Measurements from ENCODE around the gene OFD1. TPM values are rescaled to one million over a fixed set of nuclear protein-coding genes. Genes with fewer than 3 reads are reported as not detected.

The OFD1 gene
- total and polyA plus RNA-seq, 12 donors, result 7.6 to 51.5 (median 9.2) TPM

DNA sequence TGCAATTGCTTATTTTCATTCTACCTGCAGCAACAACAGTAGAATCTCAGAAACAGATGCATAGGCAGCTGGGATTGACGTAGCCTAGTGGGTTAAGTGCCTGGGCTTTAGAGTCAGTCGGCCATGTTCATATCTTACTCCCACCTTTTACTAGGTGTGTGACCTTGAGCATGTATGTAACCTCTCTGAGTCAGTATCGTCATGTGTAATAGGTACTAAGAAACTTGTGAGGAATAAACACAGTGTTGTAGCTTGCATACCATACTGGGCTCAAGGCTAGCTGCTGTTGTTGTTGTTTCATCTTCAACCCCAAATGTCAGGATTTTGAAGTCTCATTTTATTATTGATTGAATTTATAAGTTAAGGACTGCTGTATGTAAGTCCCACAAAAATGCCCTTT, 31.4 kb upstream of the OFD1 start:
- Histone ChIP-seq H3K9me3 (no peaks in the 10 kb centered on the region), H3K4me3 (no peak overlapping the region), H3K27me3 (peaks cover 0 to 17% (median 0%) of the 10 kb centered on the region in 7 donors), H3K27ac (no peak overlapping the region), H3K36me3 (peaks cover 0 to 12% (median 0%) of the 10 kb centered on the region in 9 donors), H3K4me1 (peaks cover 0 to 58% (median 27%) of the 10 kb centered on the region in 9 donors)
- 60 to 70% methylated on average over 3 of the region's 3 CpGs for WGBS, 2 donors
- intact Hi-C loops (cut with DNase I), result no loop called here
- TF ChIP-seq, protein P1, sequence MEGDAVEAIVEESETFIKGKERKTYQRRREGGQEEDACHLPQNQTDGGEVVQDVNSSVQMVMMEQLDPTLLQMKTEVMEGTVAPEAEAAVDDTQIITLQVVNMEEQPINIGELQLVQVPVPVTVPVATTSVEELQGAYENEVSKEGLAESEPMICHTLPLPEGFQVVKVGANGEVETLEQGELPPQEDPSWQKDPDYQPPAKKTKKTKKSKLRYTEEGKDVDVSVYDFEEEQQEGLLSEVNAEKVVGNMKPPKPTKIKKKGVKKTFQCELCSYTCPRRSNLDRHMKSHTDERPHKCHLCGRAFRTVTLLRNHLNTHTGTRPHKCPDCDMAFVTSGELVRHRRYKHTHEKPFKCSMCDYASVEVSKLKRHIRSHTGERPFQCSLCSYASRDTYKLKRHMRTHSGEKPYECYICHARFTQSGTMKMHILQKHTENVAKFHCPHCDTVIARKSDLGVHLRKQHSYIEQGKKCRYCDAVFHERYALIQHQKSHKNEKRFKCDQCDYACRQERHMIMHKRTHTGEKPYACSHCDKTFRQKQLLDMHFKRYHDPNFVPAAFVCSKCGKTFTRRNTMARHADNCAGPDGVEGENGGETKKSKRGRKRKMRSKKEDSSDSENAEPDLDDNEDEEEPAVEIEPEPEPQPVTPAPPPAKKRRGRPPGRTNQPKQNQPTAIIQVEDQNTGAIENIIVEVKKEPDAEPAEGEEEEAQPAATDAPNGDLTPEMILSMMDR (IDR thresholded peaks at IDR 0.05), result no peak
- no peak for ATAC-seq
- DNase-seq, result no peak

DNA sequence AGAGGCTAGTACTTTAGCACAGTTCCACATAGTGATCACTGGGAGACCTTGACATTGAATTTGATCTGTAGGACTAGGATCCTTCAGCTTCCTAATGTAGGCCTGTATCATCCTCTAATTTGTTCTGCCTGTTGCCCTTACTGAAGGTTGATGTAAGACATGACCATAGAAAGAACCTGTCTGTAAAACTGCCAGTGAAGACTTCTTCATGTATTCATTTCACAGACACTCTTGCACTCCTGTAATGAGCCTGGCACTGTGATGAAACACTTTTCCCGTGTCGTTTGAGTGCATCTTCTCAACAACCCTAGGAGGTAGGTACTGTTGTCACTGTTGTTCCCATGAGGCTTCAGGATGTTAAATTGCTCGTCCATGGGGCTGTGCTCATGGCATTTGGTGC, 31.0 kb upstream of the OFD1 start:
- 43 to 45% methylated on average over 3 of the region's 3 CpGs for whole genome bisulfite sequencing, 2 donors
- ATAC-seq (no peak), DNase-seq (no peak)
- Histone ChIP-seq H3K9me3 (no peaks in the 10 kb centered on the region), H3K4me1 (peaks cover 0 to 53% (median 23%) of the 10 kb centered on the region in 9 donors), H3K36me3 (peaks cover 0 to 12% (median 0%) of the 10 kb centered on the region in 9 donors), H3K27me3 (peaks cover 0 to 17% (median 0%) of the 10 kb centered on the region in 7 donors), H3K4me3 (no peak overlapping the region), H3K27ac (no peak overlapping the region)
- TF ChIP-seq, protein P1 (IDR thresholded peaks at IDR 0.05), result no peak
- intact Hi-C loops (cut with DNase I), result no loop called here

DNA sequence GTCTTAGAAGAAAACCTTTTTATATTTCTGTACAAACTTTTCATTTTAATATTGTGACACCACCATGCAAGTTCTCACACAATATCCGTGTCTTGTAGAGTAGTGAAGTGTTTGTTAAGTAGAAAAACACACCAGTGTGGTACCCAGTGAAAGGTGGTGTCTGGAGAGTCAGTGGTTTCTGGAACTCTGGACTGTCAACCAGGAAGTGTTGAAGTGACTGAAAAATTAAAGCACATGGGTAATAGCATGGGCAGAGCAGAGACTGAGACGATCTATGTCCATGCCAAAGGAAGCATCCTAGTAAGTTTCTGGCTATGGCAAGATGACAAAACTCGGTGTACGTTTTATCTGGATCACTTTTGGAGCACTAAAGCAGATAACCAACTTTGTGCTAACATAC, 23.4 kb upstream of the OFD1 start:
- ATAC-seq (no peak), DNase-seq (no peak)
- TF ChIP-seq, protein P1 (IDR thresholded peaks at IDR 0.05), result no peak
- H3K9me3 ChIP-seq, result no peaks in the 10 kb centered on the region
- intact Hi-C loops (cut with DNase I), result no loop called here
- H3K27ac ChIP-seq, result no peak overlapping the region
- H3K4me3 ChIP-seq, result no peak overlapping the region
- no peaks in the 10 kb centered on the region for H3K27me3 ChIP-seq
- whole genome bisulfite sequencing, 2 donors, result 42 to 44% methylated on average over 4 of the region's 4 CpGs
- H3K4me1 ChIP-seq, result no peaks in the 10 kb centered on the region
- H3K36me3 ChIP-seq, result peaks cover 0 to 86% (median 0%) of the 10 kb centered on the region in 9 donors

DNA sequence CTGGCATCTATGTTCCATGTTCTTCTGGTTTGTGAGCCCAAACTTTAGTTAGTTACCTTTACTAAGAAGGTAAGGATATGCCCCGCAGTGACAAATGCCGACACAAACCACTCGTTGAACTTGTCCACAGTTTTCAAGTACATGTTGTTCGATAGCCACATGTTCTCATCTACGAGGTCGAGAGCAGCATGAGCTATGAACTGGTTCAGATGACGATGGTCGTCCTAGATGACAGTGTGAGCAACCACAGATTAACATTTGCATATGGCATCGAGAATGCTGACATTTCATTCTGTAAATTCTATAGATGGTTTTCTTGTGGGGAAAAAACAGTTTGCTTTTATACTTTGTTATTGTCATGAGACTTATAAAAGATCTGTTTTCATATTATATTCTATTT, 18.1 kb upstream of the OFD1 start:
- DNase-seq, result no peak
- Histone ChIP-seq H3K9me3 (no peaks in the 10 kb centered on the region), H3K36me3 (peaks cover 0 to 76% (median 0%) of the 10 kb centered on the region in 9 donors), H3K27me3 (peaks cover 0 to 4% (median 0%) of the 10 kb centered on the region in 7 donors), H3K27ac (peak overlapping the region in 1 of 10 donors; percentile 3), H3K4me1 (peaks cover 0 to 14% (median 0%) of the 10 kb centered on the region in 9 donors), H3K4me3 (no peak overlapping the region)
- intact Hi-C loops (cut with DNase I), result no loop called here
- TF ChIP-seq, protein P1 (IDR thresholded peaks at IDR 0.05), result no peak
- ATAC-seq, result peak in 1 of 8 donors; percentile 29
- 55 to 72% methylated on average over 9 of the region's 9 CpGs for WGBS, 2 donors
